ENCODE data around the gene VSIR.

Gene VSIR

DNA sequence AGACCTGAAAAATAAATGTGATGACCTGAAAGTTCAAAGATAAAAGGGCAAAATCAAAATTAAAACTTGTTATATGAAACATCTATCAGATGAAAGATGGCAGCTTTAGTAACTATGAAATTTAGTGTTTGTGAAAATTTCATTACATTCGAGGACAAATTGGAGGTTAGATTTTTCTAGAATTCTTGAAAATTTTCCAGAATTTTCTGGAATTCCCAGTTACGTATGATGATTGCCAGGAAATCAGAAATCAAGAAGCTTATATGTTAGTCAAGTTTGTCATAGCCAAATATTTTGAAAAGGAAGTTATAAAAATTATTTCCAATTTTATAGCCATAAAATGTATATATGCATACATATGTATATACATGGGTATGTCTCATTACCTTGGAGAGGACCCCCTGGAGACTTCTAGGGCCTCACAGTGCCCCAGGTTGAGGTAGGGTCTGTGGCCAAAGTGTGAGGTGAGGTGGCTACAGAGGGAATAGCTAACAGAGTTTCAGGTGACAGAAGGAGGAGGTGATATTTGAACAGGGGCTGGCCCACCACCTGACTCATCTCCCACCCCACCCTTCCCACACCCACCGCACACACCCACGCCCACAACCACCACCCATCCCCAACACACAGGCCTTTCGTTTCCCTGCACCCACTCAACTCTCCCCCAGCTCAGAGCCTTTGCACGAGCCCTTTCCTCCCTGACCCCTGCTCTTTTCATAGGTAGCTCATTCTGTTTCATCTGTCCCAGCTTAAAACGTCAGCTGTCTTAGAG, 75.2 kb downstream of the VSIR start:
- Histone ChIP-seq H3K9ac (ENCODE audit: low read length) (no peak overlapping the region), H3K4me3 (ENCODE audit: low read length) (no peak overlapping the region), H3K27me3 (ENCODE audit: control insufficient read depth, insufficient read depth, low read length) (no peaks in the 10 kb centered on the region), H3K4me1 (ENCODE audit: control insufficient read depth, low read depth, low read length) (no peaks in the 10 kb centered on the region), H3K27ac (ENCODE audit: low read length) (no peak overlapping the region), H3K36me3 (ENCODE audit: control insufficient read depth, low read depth, low read length) (no peaks in the 10 kb centered on the region), H3K9me3 (ENCODE audit: control insufficient read depth, low read depth, low read length) (no peaks in the 10 kb centered on the region)

Measured in iPS-18a (cell line).